Stimulated activated CD4-positive, alpha-beta T cell treated with anti-CD3 and anti-CD28 coated beads, TNF-alpha, amount 100 ng/mL, for 1 hour (primary cell): ENCODE data around the gene PLXNB1.

Experiments
- DNase-seq, 3 donors: peaks; one replicate each; pipeline ENCODE4 v3.0.0-alpha.2; 2020; ENCODE audit warnings: low read depth in 3 of 3, low spot score in 1 of 3

Gene PLXNB1

DNA sequence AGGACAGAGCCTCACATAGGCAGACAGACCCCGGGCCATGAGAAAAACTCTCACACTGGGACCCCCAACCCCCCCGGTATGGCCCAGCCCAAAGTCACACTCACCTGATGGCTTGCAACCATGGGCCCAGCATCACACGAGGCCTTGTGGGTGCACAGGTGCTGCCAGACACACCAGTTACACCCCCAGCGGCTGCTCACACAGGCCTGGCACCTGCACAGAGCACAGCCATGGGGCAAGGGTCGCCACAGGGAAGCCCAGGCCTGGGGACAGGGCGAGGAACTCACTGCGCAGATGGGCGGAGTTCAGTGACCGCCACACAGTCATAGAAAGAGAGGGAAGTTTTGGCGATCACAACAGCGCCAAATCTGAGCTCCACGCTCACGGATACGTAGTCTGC, 9.3 kb downstream of the PLXNB1 start:
- no peak for DNase-seq

GRCh38 chr3:48419597-48419996, 10.3 kb downstream of the PLXNB1 start:
- no peak for DNase-seq

GRCh38 chr3:48419149-48419548, 10.7 kb downstream of the PLXNB1 start:
- DNase-seq: no peak

GRCh38 chr3:48418651-48419050, 11.2 kb downstream of the PLXNB1 start:
- no peak for DNase-seq

DNA sequence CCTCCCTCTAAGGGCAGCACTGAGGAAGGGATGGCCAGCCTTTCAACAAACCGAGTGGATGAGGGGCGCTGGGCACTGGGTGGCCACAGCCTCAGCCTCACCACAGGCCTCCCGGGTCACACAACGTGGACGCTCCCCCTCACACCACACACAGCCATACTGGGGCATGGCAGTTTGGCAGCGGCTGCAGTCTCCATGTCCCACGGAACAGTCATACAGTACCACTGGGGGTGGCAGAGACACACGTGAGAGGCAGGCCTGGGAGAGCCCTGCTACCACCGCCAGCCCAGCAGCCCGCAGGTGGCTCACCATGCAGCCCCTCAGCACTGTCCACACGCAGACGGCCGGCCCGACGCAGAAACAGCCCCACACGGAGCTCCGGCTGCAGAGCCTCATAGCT, 11.7 kb downstream of the PLXNB1 start:
- no peak for DNase-seq

- DNase-seq: no peak
Measured at GRCh38 chr3:48417529-48418108, 12.3 kb downstream of the PLXNB1 start.

DNA sequence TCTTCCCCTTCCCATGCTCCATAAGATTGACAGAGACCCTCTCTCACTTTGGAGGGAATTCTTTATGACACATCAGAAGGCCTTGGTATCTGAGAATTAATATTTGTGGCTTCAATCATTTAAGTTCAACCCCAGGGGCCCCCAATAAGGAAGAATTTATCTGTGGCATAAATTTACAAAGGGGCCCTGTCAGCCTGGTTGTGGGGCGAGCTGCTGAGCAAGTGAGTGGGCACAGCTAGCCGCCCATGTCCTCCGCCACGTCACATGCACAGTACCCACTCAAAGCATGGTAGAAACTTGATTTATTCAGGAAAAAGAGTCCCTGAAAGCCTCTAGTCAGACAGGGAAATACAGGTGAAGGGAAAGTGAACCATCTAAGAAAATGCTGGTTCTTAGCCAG, 13.3 kb downstream of the PLXNB1 start:
- no peak for DNase-seq

GRCh38 chr3:48416091-48416505, 13.8 kb downstream of the PLXNB1 start:
- DNase-seq: no peak

- no peak for DNase-seq
Measured at GRCh38 chr3:48415251-48415953, 14.5 kb downstream of the PLXNB1 start.

- no peak for DNase-seq
Measured at GRCh38 chr3:48414376-48415250, 15.3 kb downstream of the PLXNB1 start.

DNA sequence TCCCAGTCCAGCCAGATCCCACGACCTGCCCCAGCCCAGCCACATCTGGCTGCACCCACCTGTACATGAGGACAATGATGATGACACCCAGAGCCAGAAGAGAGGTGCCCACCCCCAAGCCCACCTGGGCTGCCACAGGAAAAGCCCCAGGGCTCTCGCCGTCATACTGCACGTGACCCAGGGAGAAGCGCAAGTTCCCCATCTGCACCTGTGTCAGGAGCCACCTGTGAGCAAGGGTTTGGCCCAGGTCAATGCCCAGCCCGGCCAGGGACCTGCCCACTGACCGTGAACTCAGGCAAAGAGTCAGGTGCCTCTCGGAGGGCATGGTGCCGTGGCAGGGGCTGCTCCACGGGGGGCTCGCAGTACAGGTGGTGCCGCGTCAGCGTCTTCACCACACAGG, 16.3 kb downstream of the PLXNB1 start:
- DNase-seq: no peak

GRCh38 chr3:48413086-48413485, 16.8 kb downstream of the PLXNB1 start:
- DNase-seq: no peak

DNA sequence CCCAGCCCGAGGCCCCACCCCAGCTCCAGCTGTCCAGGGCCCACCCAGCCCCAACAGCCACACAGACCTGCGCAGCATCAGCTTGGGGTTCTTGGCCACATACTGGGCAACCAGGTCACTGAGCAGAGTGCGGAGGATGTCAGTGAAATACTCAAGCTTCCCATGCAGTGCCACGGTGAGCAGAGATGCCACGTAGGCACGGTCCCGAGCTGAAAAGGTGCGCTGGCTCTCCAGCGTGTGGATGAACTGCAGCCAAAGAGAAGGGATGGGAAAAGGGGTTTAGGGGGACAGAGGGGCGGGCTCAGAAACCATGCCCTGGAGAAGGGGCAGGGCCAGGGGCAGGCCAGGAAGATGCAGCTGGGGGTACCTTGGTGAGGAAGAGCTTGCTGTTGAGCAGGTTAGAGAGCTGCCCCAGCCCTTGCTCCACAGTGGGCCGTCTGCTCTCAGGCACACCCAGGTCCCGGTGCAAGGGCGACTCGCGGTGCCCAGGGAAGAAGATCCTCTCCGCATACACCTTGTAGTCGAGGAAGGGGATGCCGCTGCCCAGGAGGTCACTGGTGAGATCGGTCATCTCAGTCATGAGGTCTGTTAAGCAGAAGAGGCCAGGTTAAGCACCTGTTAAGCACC, 17.4 kb downstream of the PLXNB1 start:
- no peak for DNase-seq

GRCh38 chr3:48411606-48412374, 18.1 kb downstream of the PLXNB1 start:
- no peak for DNase-seq

DNA sequence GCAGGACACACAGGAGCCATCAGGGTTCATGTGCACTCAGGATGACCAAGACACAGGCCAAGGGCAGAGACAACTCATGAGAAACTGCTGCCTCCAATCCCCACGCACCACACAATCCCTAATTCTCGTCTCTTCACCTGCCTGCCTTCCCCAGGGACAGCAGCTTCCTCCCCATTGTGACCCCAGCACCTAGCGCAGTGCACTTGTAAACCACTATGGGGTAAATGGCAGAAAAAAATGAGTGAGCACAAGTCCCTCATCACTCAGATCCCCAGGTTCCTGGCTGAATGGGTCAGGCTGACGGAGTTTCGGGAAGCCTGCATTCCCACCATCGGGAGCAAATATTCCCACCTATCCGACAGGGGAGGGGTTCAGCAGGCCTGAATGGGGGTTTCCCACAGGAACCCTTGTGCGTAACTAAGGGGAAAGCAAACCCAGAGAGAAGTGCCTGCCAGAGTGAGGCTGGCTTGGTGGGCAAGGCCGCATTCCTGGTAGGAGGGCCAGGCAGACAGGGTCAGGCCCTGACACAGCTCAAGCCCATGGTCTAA, 18.8 kb downstream of the PLXNB1 start:
- DNase-seq: no peak

DNA sequence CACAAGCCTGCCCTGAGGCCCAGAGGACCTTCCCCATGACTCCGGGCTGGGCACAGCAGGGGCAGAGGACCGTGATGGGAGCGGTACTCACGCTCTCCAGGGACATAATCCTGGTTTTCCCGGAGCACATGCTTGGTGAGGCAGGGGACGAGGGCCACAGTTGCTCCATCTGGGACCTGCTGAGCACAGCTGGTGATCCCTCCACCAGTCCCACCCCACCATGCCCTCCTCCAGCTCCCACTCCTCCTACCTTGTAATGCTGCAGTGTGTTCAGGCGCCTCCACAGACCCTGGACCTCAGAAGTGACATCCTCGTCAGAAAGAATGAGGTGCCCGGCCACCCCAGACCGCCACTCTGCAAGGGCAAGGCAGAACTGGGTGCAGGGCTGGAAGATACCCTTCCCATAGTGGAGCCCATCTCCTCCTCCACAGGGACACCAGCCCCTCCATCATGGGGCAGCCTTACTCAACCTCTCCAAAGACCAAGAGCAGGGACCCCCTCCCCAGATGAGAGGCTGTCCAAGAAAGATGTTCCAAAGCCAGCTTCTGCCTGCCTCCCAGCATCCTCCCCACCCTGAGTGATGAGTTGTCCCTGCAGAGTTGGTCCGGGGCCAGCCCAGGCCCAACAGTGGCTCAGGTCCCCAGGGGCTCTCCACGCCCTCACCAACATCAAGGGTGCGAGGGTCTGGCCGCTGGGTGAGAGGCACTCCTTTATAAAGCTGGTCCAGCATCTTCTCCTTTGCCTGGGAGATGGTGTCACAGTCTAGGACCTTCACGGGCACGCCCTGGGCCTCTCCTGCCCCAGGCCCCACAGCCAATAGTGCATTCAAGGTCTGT, 19.5 kb downstream of the PLXNB1 start:
- DNase-seq: no peak

GRCh38 chr3:48409291-48410201, 20.3 kb downstream of the PLXNB1 start:
- no peak for DNase-seq

DNA sequence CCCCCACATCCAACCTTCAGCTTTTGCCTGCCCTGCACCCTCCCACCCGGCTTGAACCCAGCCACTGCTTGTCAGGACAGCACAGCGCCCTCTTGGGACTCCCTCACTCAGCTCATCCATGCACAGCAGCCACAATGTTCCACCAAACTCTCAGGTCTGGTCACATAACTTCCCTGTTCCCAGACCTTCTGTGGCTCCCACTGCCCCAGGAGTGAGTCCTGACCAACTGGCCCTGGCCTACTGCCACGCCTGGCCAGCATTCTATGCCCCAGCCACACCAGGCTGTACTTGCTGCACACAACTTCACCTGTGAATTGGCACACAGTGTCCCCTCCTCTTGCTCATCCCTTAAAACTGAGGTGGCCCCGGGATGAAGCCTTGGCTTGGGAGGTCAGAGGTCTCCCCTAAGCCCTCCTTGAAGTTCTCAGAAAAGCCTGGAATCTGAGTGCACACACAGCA, 21.0 kb downstream of the PLXNB1 start:
- no peak for DNase-seq
